ENCODE data around the gene APLP1. TPM values are rescaled to one million over a fixed set of nuclear protein-coding genes. Genes with fewer than 3 reads are reported as not detected.

APLP1 gene
- total RNA-seq, 1 experiment from 2014 or later: 36.9 TPM

DNA sequence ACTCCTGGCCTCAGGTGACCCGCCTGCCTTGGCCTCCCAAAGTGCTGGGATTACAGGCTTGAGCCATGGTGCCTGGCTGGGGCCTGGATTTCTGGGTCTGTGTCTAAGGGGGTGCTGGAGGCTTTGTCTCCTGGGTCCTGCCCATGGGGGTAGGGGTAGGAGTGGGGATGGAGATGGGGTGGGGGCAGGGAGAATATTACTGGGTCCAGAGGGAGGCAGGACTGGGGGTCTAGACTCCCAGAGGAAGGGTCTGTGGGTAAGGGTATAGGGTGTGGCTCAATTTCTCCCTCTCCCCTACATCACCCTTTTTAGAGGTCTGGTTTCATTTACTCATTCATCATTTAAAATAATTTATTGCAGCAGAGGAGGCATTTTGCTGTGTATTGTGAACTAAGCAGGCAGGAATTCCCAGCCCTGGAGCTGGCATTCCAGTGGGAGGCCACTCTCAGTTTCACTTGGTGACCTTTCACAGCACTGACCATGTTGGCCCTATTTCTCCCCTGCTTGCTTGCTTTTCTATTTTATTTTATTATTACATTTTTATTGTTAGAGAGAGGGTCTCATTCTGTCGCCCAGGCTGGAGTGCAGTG is 32.8 kb downstream of the APLP1 start:
- no peak for DNase-seq
- no peak overlapping the region for H3T11ph ChIP-seq (ENCODE audit: low read length)
- H3K27ac ChIP-seq (ENCODE audit: insufficient read length, low read depth, low read length): no peak overlapping the region
- peaks cover 10% of the 10 kb centered on the region for H3K23me2 ChIP-seq (ENCODE audit: insufficient read length, low read depth, low read length, poor library complexity, severe bottlenecking)
- H3K18ac ChIP-seq (ENCODE audit: insufficient read length, low read depth, low read length): no peak overlapping the region
- no peak overlapping the region for H4K91ac ChIP-seq (ENCODE audit: insufficient read length, low read depth, low read length)
- no peaks in the 10 kb centered on the region for H4K20me1 ChIP-seq (ENCODE audit: control insufficient read depth, insufficient read depth, insufficient read length)
- no peak overlapping the region for H2BK12ac ChIP-seq (ENCODE audit: insufficient read length, low read depth, low read length)
- H3K4me3 Mint-ChIP-seq: peak overlapping the region; percentile 90 to 99
- H3K23ac ChIP-seq (ENCODE audit: insufficient read length, low read depth, low read length): no peak overlapping the region
- no peak overlapping the region for H2BK5ac ChIP-seq (ENCODE audit: insufficient read length, low read length)
- H2AFZ ChIP-seq (ENCODE audit: low read length): no peak overlapping the region
- H3K14ac ChIP-seq (ENCODE audit: insufficient read depth, low read length): no peak overlapping the region
- H2AK5ac ChIP-seq (ENCODE audit: insufficient read length, low read length): no peak overlapping the region
- H2BK120ac ChIP-seq (ENCODE audit: low read depth, low read length, poor library complexity, severe bottlenecking): no peak overlapping the region
- no peaks in the 10 kb centered on the region for H3K27me3 ChIP-seq (ENCODE audit: insufficient read depth, low read length)
- no CpG with 5 or more reads among the region's 2 CpGs for WGBS (ENCODE audit: extremely low coverage, insufficient read length, low lambda C conversion rate)
- no peaks in the 10 kb centered on the region; a peak in 1 of 5 replicates for H3K9me3 Mint-ChIP-seq
- H3K9me3 ChIP-seq (ENCODE audit: control insufficient read depth, low read depth, low read length): no peaks in the 10 kb centered on the region
- peak overlapping the region; percentile 78 for H3K4me2 ChIP-seq (ENCODE audit: insufficient read depth, insufficient read length, low read length)
- no peak overlapping the region for H3K4ac ChIP-seq (ENCODE audit: low read depth, low read length)
- H3K36me3 Mint-ChIP-seq (ENCODE audit: insufficient read depth in 1 of 3, low read depth in 3 of 3): peaks cover 5 to 21% (median 14%) of the 10 kb centered on the region in 3 experiments; a peak in 5 of 7 replicates
- H4K5ac ChIP-seq (ENCODE audit: insufficient read length, low read depth, low read length): no peak overlapping the region
- H2BK20ac ChIP-seq (ENCODE audit: low read depth, low read length, poor library complexity, severe bottlenecking): no peak overlapping the region
- H3K9ac ChIP-seq (ENCODE audit: extremely low read depth, insufficient read length, low read length): no peak overlapping the region
- H3K4me1 Mint-ChIP-seq: peaks cover 17 to 35% of the 10 kb centered on the region in 2 experiments
- H3K27ac Mint-ChIP-seq: no peak overlapping the region; a peak in 1 of 7 replicates
- H3K79me1 ChIP-seq (ENCODE audit: insufficient read depth, low read depth, low read length, poor library complexity, severe bottlenecking): peaks cover 3% of the 10 kb centered on the region
- H4K8ac ChIP-seq (replicated peaks; ENCODE audit: insufficient read length, low read depth, low read length): no peak overlapping the region
- peaks cover 5% of the 10 kb centered on the region; the same call in 1 of the 2 replicates for H3K4me1 ChIP-seq (ENCODE audit: insufficient read depth, low read length)
- H3K56ac ChIP-seq (ENCODE audit: insufficient read length, low read depth, low read length): no peak overlapping the region
- TF ChIP-seq, protein P1, sequence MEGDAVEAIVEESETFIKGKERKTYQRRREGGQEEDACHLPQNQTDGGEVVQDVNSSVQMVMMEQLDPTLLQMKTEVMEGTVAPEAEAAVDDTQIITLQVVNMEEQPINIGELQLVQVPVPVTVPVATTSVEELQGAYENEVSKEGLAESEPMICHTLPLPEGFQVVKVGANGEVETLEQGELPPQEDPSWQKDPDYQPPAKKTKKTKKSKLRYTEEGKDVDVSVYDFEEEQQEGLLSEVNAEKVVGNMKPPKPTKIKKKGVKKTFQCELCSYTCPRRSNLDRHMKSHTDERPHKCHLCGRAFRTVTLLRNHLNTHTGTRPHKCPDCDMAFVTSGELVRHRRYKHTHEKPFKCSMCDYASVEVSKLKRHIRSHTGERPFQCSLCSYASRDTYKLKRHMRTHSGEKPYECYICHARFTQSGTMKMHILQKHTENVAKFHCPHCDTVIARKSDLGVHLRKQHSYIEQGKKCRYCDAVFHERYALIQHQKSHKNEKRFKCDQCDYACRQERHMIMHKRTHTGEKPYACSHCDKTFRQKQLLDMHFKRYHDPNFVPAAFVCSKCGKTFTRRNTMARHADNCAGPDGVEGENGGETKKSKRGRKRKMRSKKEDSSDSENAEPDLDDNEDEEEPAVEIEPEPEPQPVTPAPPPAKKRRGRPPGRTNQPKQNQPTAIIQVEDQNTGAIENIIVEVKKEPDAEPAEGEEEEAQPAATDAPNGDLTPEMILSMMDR (conservative IDR thresholded peaks at IDR 0.05): no peak
- no peak overlapping the region for H2BK15ac ChIP-seq (ENCODE audit: low read depth, low read length)
- H3K79me2 ChIP-seq (ENCODE audit: insufficient read depth, low read length): no peaks in the 10 kb centered on the region
- peaks cover 12% of the 10 kb centered on the region for H3K27me3 Mint-ChIP-seq (ENCODE audit: low read depth)
